Measurements from ENCODE around the gene CAPZA2. TPM values are rescaled to one million over a fixed set of nuclear protein-coding genes. Genes with fewer than 3 reads are reported as not detected.

CAPZA2 gene
- total and polyA plus RNA-seq, 9 of the 15 experiments (the other 6 are each of a cell fraction or from before 2014, with no cell fraction given), result 67.0 to 524 (median 176) TPM

- peak; percentile 16 to 71 for TF ChIP-seq FOXK2 (conservative IDR thresholded peaks at IDR 0.05 in 1 of 2, IDR thresholded peaks at IDR 0.05 in 1 of 2; ENCODE audit: low read depth in 2 of 2)
- TF ChIP-seq NFRKB (IDR thresholded peaks at IDR 0.05; ENCODE audit: low read depth), result peak; percentile 9; the same call in 1 of the 2 replicates
- peak; percentile 10; the same call in 1 of the 2 replicates for TF ChIP-seq C11orf30 (IDR thresholded peaks at IDR 0.05; ENCODE audit: low read depth)
- TF ChIP-seq PHF8 (IDR thresholded peaks at IDR 0.05; ENCODE audit: borderline replicate concordance, low read length), result peak; percentile 31; the same call in 1 of the 2 replicates
- TF ChIP-seq UBTF (IDR thresholded peaks at IDR 0.05; ENCODE audit: borderline replicate concordance in 1 of 2, low read depth in 2 of 2, low read length in 2 of 2), result 0 out of 4 replicates have a peak, but pooled peaks of 1 of the 2 experiments have one; percentile 9
- peak; percentile 53; the same call in 1 of the 2 replicates for TF ChIP-seq AFF4 (CRISPR knock-in tag; IDR thresholded peaks at IDR 0.05)
- TF ChIP-seq TBP (optimal IDR thresholded peaks at IDR 0.05; ENCODE audit: low read depth, low read length), result peak; percentile 65
- 0 out of 2 replicates have a peak, but pooled peaks have one; percentile 51 for TF ChIP-seq ZNF263 (CRISPR knock-in tag; IDR thresholded peaks at IDR 0.05; ENCODE audit: borderline replicate concordance)
- peak in 1 of 2 experiments; percentile 16; a peak in 1 of 4 replicates for TF ChIP-seq ARNT (IDR thresholded peaks at IDR 0.05)
- TF ChIP-seq TAF9B (IDR thresholded peaks at IDR 0.05; ENCODE audit: partially characterized antibody), result peak; percentile 28
- 0 out of 2 replicates have a peak, but pooled peaks have one; percentile 39 for TF ChIP-seq DNMT1 (IDR thresholded peaks at IDR 0.05)
- TF ChIP-seq RBM39 (optimal IDR thresholded peaks at IDR 0.05; ENCODE audit: low read depth, low read length), result peak; percentile 42
- TF ChIP-seq RBFOX2 (IDR thresholded peaks at IDR 0.05; ENCODE audit: low read depth, low read length), result peak; percentile 54
- TF ChIP-seq SMARCB1 (IDR thresholded peaks at IDR 0.05; ENCODE audit: insufficient read length, low read depth), result no peak
- TF ChIP-seq POLR2A (conservative IDR thresholded peaks at IDR 0.05), result peak; percentile 85
- 0 out of 2 replicates have a peak, but pooled peaks have one; percentile 13 for TF ChIP-seq IRF9 (tag; IDR thresholded peaks at IDR 0.05)
- 0 out of 4 replicates have a peak, but pooled peaks of 1 of the 2 experiments have one; percentile 2 for TF ChIP-seq HDAC1 (IDR thresholded peaks at IDR 0.05)
- no peak for TF ChIP-seq POLR3G (IDR thresholded peaks at IDR 0.05; ENCODE audit: extremely low read depth, insufficient read length, insufficient replicate concordance)
- TF ChIP-seq SMARCA4 (IDR thresholded peaks at IDR 0.05), result peak; percentile 16; the same call in 1 of the 2 replicates
- TF ChIP-seq MEIS2 (IDR thresholded peaks at IDR 0.05; ENCODE audit: partially characterized antibody), result peak; percentile 1
These were observed 89.2 kb downstream of the CAPZA2 start (continued) for GRCh38 chr7:116951366-116952292.

All from K562 (cell line).